ENCODE measurements around the gene TTC21A. TPM values are rescaled to one million over a fixed set of nuclear protein-coding genes. Genes with fewer than 3 reads are reported as not detected.

The TTC21A gene
- total and polyA plus RNA-seq, 2 donors from 2014 or later = 4.8 to 14.1 TPM

DNA sequence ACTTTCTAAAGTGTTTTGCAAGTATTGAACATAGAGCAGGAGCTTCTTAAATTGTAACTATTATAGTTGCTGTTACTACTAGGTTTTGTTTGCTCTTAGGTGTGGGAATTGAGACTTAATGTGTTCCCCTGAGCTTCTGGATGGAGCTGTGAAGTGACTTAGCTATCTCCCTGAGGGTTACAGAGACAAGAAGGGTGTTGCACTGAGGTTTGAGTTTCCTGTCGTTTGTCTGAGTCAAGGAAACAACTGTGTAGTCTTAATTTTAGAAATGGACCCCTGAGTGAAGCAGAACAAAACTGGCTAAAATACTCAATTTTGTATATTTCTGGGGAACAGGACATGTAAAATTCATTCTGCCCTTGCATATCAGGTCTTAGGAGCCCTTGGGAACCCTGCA is 20.4 kb downstream of the TTC21A start:
- FAIRE-seq = no peak
- DNase-seq = no peak
- H3K9me3 ChIP-seq (ENCODE audit: control insufficient read depth in 2 of 3, insufficient read depth in 1 of 3, low read length in 3 of 3) = no peaks in the 10 kb centered on the region
- H3K27me3 ChIP-seq (ENCODE audit: control insufficient read depth, insufficient read depth, low read length) = no peaks in the 10 kb centered on the region
- H3K4me3 ChIP-seq (ENCODE audit: low read length in 3 of 3) = no peak overlapping the region
- no peak for TF ChIP-seq CTCF (IDR thresholded peaks at IDR 0.05; ENCODE audit: borderline replicate concordance, extremely low read depth, insufficient read depth)
- intact Hi-C loops (cut with DNase I) = loop anchor here (5.0 kb wide), 1 partner anchor 164 kb away; no protein-coding TSS in a partner anchor
- H3K36me3 ChIP-seq (ENCODE audit: control insufficient read depth in 2 of 3, insufficient read depth in 3 of 3, low read length in 3 of 3) = no peaks in the 10 kb centered on the region
- peaks cover 0 to 7% (median 0%) of the 10 kb centered on the region in 3 donors for H3K4me1 ChIP-seq (ENCODE audit: control insufficient read depth in 2 of 3, insufficient read depth in 2 of 3, low read depth in 1 of 3, low read length in 3 of 3)
- no peak overlapping the region for H3K9ac ChIP-seq (ENCODE audit: low read length in 3 of 3)
- no peak overlapping the region for H3K27ac ChIP-seq (ENCODE audit: low read depth in 2 of 2, low read length in 2 of 2)

- H3K27me3 ChIP-seq (ENCODE audit: control insufficient read depth, insufficient read depth, low read length) = no peaks in the 10 kb centered on the region
- H3K27ac ChIP-seq (ENCODE audit: low read depth in 2 of 2, low read length in 2 of 2) = no peak overlapping the region
- FAIRE-seq (no peak), DNase-seq (peak in 1 of 5 donors; percentile 38)
- intact Hi-C loops (cut with DNase I) = loop anchor here (5.0 kb wide), 1 partner anchor 163 kb away; no protein-coding TSS in a partner anchor
- no peak overlapping the region for H3K4me3 ChIP-seq (ENCODE audit: low read length in 3 of 3)
- H3K9me3 ChIP-seq (ENCODE audit: control insufficient read depth in 2 of 3, insufficient read depth in 1 of 3, low read length in 3 of 3) = no peaks in the 10 kb centered on the region
- H3K36me3 ChIP-seq (ENCODE audit: control insufficient read depth in 2 of 3, insufficient read depth in 3 of 3, low read length in 3 of 3) = no peaks in the 10 kb centered on the region
- peaks cover 0 to 13% (median 0%) of the 10 kb centered on the region in 3 donors for H3K4me1 ChIP-seq (ENCODE audit: control insufficient read depth in 2 of 3, insufficient read depth in 2 of 3, low read depth in 1 of 3, low read length in 3 of 3)
- TF ChIP-seq CTCF (IDR thresholded peaks at IDR 0.05; ENCODE audit: borderline replicate concordance, extremely low read depth, insufficient read depth) = no peak
- H3K9ac ChIP-seq (ENCODE audit: low read length in 3 of 3) = no peak overlapping the region
Observed at GRCh38 chr3:39128951-39129350, 21.5 kb downstream of the TTC21A start.

DNA sequence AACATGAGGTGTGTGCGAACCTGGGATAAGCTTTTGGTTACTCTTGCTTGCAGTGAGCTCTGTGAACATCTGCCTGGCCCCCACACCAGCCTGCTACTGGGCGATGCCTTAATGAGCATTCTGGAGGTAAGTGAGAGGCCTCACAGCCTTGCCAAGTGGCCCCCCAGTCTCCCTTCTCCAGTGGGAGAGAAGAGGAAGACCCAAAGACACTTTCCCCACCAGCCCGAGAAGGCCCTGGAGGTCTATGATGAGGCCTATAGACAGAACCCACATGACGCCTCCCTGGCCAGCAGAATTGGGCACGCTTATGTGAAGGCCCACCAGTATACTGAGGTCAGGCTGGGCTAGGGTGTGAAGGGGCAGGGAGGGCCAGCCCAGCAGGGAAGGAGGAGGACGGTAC is 22.5 kb downstream of the TTC21A start:
- Histone ChIP-seq H3K27me3 (ENCODE audit: control insufficient read depth, insufficient read depth, low read length) (no peaks in the 10 kb centered on the region), H3K9ac (ENCODE audit: low read length in 3 of 3) (no peak overlapping the region), H3K27ac (ENCODE audit: low read depth in 2 of 2, low read length in 2 of 2) (no peak overlapping the region), H3K4me1 (ENCODE audit: control insufficient read depth in 2 of 3, insufficient read depth in 2 of 3, low read depth in 1 of 3, low read length in 3 of 3) (peaks cover 0 to 13% (median 0%) of the 10 kb centered on the region in 3 donors), H3K36me3 (ENCODE audit: control insufficient read depth in 2 of 3, insufficient read depth in 3 of 3, low read length in 3 of 3) (no peaks in the 10 kb centered on the region), H3K9me3 (ENCODE audit: control insufficient read depth in 2 of 3, insufficient read depth in 1 of 3, low read length in 3 of 3) (no peaks in the 10 kb centered on the region), H3K4me3 (ENCODE audit: low read length in 3 of 3) (no peak overlapping the region)
- DNase-seq = peak in 2 of 5 donors; percentile 23 to 54
- FAIRE-seq = no peak
- TF ChIP-seq CTCF (IDR thresholded peaks at IDR 0.05; ENCODE audit: borderline replicate concordance, extremely low read depth, insufficient read depth) = no peak
- intact Hi-C loops (cut with DNase I) = no loop called here

Data from kidney (tissue), 14 donors.